ENCODE measurements around the gene DPM3.

DNA sequence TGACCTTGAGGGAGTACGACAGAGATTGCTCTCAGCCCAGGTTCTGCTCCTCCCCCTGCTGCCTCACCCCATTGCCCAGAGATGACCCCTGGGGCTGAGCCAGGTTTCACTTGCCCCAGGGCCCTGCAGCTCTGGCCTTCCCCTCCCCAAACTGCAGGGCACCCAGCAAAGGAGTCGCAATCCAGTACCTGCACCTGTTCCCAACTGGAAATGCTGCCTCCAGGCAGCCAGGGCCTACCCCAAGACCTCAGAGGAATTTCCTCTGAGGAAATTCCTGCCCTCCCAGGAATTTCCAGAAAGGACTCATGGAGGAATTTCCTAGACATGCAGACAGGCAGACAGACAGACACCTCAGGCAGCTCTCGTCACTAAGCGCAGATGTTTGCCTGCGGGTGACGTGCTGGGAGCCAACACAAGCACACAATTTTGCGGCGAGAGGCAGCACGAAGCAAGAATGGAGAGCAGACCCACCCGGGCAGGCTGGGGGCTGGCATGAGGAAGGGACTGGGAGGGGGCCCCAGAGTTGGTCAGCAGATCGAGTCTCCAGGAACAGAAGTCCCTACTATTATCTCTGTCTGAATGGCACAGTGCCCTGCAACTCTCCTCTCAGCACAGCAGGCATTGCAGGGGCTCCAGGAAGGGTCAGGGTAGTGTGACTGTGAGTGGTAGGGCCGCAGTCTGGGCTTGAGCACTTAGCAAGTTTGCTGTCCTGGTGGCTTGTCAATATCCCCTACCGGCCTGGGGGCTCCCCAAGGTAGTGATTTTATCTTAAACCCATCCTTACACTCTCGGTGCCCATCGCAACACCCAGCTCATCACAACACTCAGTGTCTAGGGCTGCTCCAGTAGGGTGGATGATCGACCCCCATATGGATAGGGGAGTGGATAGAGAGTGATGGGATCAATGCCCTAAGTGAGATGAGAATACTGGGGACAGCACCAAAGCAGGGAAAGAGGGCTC is 15.5 kb downstream of the DPM3 start:
- peak; percentile 34 for TF ChIP-seq POLR2A (IDR thresholded peaks at IDR 0.05)
- TF ChIP-seq, protein P1, sequence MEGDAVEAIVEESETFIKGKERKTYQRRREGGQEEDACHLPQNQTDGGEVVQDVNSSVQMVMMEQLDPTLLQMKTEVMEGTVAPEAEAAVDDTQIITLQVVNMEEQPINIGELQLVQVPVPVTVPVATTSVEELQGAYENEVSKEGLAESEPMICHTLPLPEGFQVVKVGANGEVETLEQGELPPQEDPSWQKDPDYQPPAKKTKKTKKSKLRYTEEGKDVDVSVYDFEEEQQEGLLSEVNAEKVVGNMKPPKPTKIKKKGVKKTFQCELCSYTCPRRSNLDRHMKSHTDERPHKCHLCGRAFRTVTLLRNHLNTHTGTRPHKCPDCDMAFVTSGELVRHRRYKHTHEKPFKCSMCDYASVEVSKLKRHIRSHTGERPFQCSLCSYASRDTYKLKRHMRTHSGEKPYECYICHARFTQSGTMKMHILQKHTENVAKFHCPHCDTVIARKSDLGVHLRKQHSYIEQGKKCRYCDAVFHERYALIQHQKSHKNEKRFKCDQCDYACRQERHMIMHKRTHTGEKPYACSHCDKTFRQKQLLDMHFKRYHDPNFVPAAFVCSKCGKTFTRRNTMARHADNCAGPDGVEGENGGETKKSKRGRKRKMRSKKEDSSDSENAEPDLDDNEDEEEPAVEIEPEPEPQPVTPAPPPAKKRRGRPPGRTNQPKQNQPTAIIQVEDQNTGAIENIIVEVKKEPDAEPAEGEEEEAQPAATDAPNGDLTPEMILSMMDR (IDR thresholded peaks at IDR 0.05): peak in 1 of 4 donors; percentile 13

Measured in right lobe of liver (tissue), 4 donors.